SK-N-SH (cell line): Measurements from ENCODE around the gene ARHGEF25. TPM values are rescaled to one million over a fixed set of nuclear protein-coding genes. Genes with fewer than 3 reads are reported as not detected.

Experiments used
- CTCF ChIA-PET: fragments of 300-600, 350-600 bp; formaldehyde crosslinking; extraction: SDS; loops from one replicate; lab custom pipeline; 2021; lab: Yijun Ruan, JAX
- POLR2A ChIA-PET: fragments of 350-600 bp; sonication (Branson Sonifier 250); formaldehyde crosslinking; extraction: SDS; loops from one replicate; lab custom pipeline; 2020; ENCODE audit warnings: antibody characterized with exemption, inconsistent platforms; lab: Yijun Ruan, JAX
- DNase-seq: peaks from one replicate; pipeline ENCODE4 v3.0.0; 2012
- H2AFZ ChIP-seq: fragments of 200-600 bp; sonication (generic); 2 replicates; pipeline ENCODE4 v1.8.1; 2016; ENCODE audit warnings: antibody characterized with exemption, mild to moderate bottlenecking, low read depth
- H3F3A ChIP-seq: fragments of 200-600 bp; sonication (generic); replicated peaks from 2 replicates; pipeline ENCODE3; 2016; ENCODE audit warnings: antibody characterized with exemption, mild to moderate bottlenecking; ENCODE audit not compliant: insufficient read depth
- H3K27ac ChIP-seq, 2 experiments: fragments of 200-500 bp in 1 of 2; fragments of 200-600 bp in 1 of 2; sonication (Bioruptor generic) in 1 of 2; sonication (generic), shearing (Covaris generic) in 1 of 2; 2 replicates each; pipeline versions ENCODE4 v1.5.1 to v1.6.1; 2014 to 2016; ENCODE audit warnings: low read depth in 2 of 2, inconsistent platforms in 1 of 2, low read length in 1 of 2, mild to moderate bottlenecking in 1 of 2, mixed read lengths in 1 of 2
- H3K27me3 ChIP-seq: fragments of 200-600 bp; sonication (generic), shearing (Covaris generic); 2 replicates; pipeline ENCODE4 v1.6.1; 2016; ENCODE audit warnings: mixed run types; ENCODE audit not compliant: insufficient read depth
- H3K36me3 ChIP-seq, 2 experiments: fragments of 200-500 bp in 1 of 2; fragments of 200-600 bp in 1 of 2; sonication (Bioruptor generic) in 1 of 2; sonication (generic) in 1 of 2; replicated peaks in 1 of 2; 2 replicates each; pipeline versions ENCODE3 to v1.5.1; 2014 to 2016; ENCODE audit warnings: low read length in 1 of 2, mild to moderate bottlenecking in 1 of 2; ENCODE audit not compliant: insufficient read depth in 2 of 2, control insufficient read depth in 1 of 2
- H3K4me1 ChIP-seq, 2 experiments: fragments of 200-500 bp in 1 of 2; fragments of 200-600 bp in 1 of 2; sonication (Bioruptor generic) in 1 of 2; sonication (generic), shearing (Covaris generic) in 1 of 2; 2 replicates each; pipeline versions ENCODE4 v1.5.1 to v1.6.1; 2014 to 2016; ENCODE audit warnings: low read depth in 1 of 2, low read length in 1 of 2, mixed run types in 1 of 2; ENCODE audit not compliant: insufficient read depth in 2 of 2, control insufficient read depth in 1 of 2
- H3K4me2 ChIP-seq: fragments of 200-600 bp; sonication (generic), shearing (Covaris generic); 2 replicates; pipeline ENCODE4 v1.6.1; 2017; ENCODE audit warnings: mixed run types
- H3K4me3 ChIP-seq, 2 experiments: fragments of 200-500 bp in 1 of 2; fragments of 200-600 bp in 1 of 2; sonication (Bioruptor generic) in 1 of 2; sonication (generic), shearing (Covaris generic) in 1 of 2; 2 replicates each; pipeline versions ENCODE4 v1.5.1 to v1.8.1; 2014 to 2016; ENCODE audit warnings: low read depth in 2 of 2, inconsistent platforms in 1 of 2, low read length in 1 of 2, mild to moderate bottlenecking in 1 of 2, mixed read lengths in 1 of 2, moderate library complexity in 1 of 2
- H3K79me2 ChIP-seq: fragments of 200-600 bp; sonication (generic); 2 replicates; pipeline ENCODE4 v1.8.1; 2017; ENCODE audit warnings: mild to moderate bottlenecking; ENCODE audit not compliant: insufficient read depth
- H3K9ac ChIP-seq: fragments of 200-600 bp; sonication (generic); 2 replicates; pipeline ENCODE4 v1.6.1; 2017; ENCODE audit warnings: mixed run types
- H3K9me2 ChIP-seq: fragments of 200-600 bp; sonication (generic); 2 replicates; pipeline ENCODE4 v1.6.1; 2017; ENCODE audit warnings: mixed run types
- H3K9me3 ChIP-seq: fragments of 200-600 bp; sonication (generic); 2 replicates; pipeline ENCODE4 v1.6.1; 2017; ENCODE audit warnings: mixed run types, mild to moderate bottlenecking, moderate library complexity
- H4K20me1 ChIP-seq: fragments of 200-600 bp; sonication (generic); 2 replicates; pipeline ENCODE4 v1.6.1; 2017; ENCODE audit warnings: mild to moderate bottlenecking, mixed run types; ENCODE audit not compliant: insufficient read depth
- CHD2 ChIP-seq: fragments of 150-350 bp; IDR thresholded peaks from 2 replicates; pipeline ENCODE4 v1.6.1; 2018; ENCODE audit warnings: low read length; ENCODE audit not compliant: partially characterized antibody
- CTCF ChIP-seq: fragments of 200-600 bp; sonication (generic); IDR thresholded peaks from 2 replicates; pipeline ENCODE4 v1.6.1; 2017; ENCODE audit warnings: antibody characterized with exemption, mild to moderate bottlenecking, moderate library complexity
- EZH2phosphoT487 ChIP-seq: fragments of 200-600 bp; sonication (generic); IDR thresholded peaks from 2 replicates; pipeline ENCODE4 v1.6.1; 2017; ENCODE audit warnings: low read depth, mixed run types, mild to moderate bottlenecking, antibody characterized with exemption, moderate library complexity, borderline replicate concordance
- FOXJ3 ChIP-seq: sonication (generic); formaldehyde crosslinking; IDR thresholded peaks from 2 replicates; pipeline ENCODE4 v1.5.1; 2020; ENCODE audit warnings: mild to moderate bottlenecking, missing genetic modification reagents
- GABPA ChIP-seq: IDR thresholded peaks from 2 replicates; pipeline ENCODE4 v1.4.0; 2012; ENCODE audit warnings: low read depth, mild to moderate bottlenecking
- MAX ChIP-seq: IDR thresholded peaks from 2 replicates; pipeline ENCODE4 v1.4.0; 2012; ENCODE audit warnings: low read depth
- NFIC ChIP-seq: IDR thresholded peaks from 2 replicates; pipeline ENCODE4 v1.4.0; 2012; ENCODE audit warnings: borderline replicate concordance
- REST ChIP-seq: IDR thresholded peaks from 2 replicates; pipeline ENCODE4 v1.6.1; 2012; ENCODE audit warnings: mild to moderate bottlenecking, low read depth, low read length, moderate library complexity
- RXRA ChIP-seq: IDR thresholded peaks from 2 replicates; pipeline ENCODE4 v1.4.0; 2012; ENCODE audit warnings: low read depth, mild to moderate bottlenecking, borderline replicate concordance
- SIN3A ChIP-seq: IDR thresholded peaks from 2 replicates; pipeline ENCODE4 v1.6.1; 2012; ENCODE audit warnings: low read depth, mild to moderate bottlenecking, low read length, moderate library complexity, borderline replicate concordance
- SMC3 ChIP-seq: IDR thresholded peaks from 2 replicates; pipeline ENCODE4 v1.6.1; 2012; ENCODE audit warnings: low read depth, low read length, improper control_type of control experiment
- WGBS: methylation state at CpG from one replicate; pipeline ENCODE4 v1.1.6; 2017; ENCODE audit warnings: low lambda C conversion rate; 5-methylcytosine and 5-hydroxymethylcytosine counted together
- polyA plus RNA-seq, 3 experiments: library from polyadenylated mRNA; depleted of rRNA; stranded (reverse); fragments of >200 nt; gene quantifications; 2 replicates each; pipeline ENCODE4 v1.2.3, GENCODE V29; 2012

ARHGEF25 gene
- polyA plus RNA-seq, 1 of the 3 experiments (the other 2 are of a cell fraction) = 48.1 TPM

- TF ChIP-seq REST = no peak
- TF ChIP-seq MAX = no peak
- no peak for TF ChIP-seq FOXJ3 (CRISPR knock-in tag)
- no peak for TF ChIP-seq GABPA
- TF ChIP-seq, all 33 proteins: peak for 0
Measured at GRCh38 chr12:57627501-57628279, 16.5 kb downstream of the ARHGEF25 start (continued).

- peaks cover 0 to 2% of the 10 kb centered on the region in 2 experiments for H3K36me3 ChIP-seq
- ChIA-PET CTCF (interaction anchor here (1.3 to 11.0 kb wide), 2 partner anchors 9 to 46 kb away, joined by 3 to 298 read pairs; no protein-coding TSS in a partner anchor), POLR2A (no interaction called here)
- H3K9me3 ChIP-seq = no peaks in the 10 kb centered on the region
- 95% methylated on average over 29 of the region's 29 CpGs for WGBS
- DNase-seq = peak; percentile 9
- H3K4me2 ChIP-seq = no peak overlapping the region
- peaks cover 1% of the 10 kb centered on the region for H3F3A ChIP-seq
- H3K27ac ChIP-seq = no peak overlapping the region
- no peak overlapping the region for H2AFZ ChIP-seq
- no peaks in the 10 kb centered on the region for H4K20me1 ChIP-seq
- no peak overlapping the region for H3K9ac ChIP-seq
- no peak overlapping the region for H3K4me3 ChIP-seq
- TF ChIP-seq CTCF (no peak), EZH2phosphoT487 (no peak), RXRA (no peak), SMC3 (no peak), SIN3A (no peak), CHD2 (no peak), NFIC (no peak)
- H3K9me2 ChIP-seq = no peaks in the 10 kb centered on the region
- peaks cover 0 to 2% of the 10 kb centered on the region in 2 experiments; a peak in 1 of 4 replicates for H3K4me1 ChIP-seq
- H3K27me3 ChIP-seq = no peaks in the 10 kb centered on the region
- H3K79me2 ChIP-seq = no peaks in the 10 kb centered on the region
Measured at GRCh38 chr12:57628280-57629191, 17.3 kb downstream of the ARHGEF25 start.
